ENCODE results near the gene RFLNA. TPM values are rescaled to one million over a fixed set of nuclear protein-coding genes. Genes with fewer than 3 reads are reported as not detected.

Gene RFLNA
- total RNA-seq, 1 donor from 2014 or later: 0.69 TPM

- DNase-seq (ENCODE audit: low read depth): no peak
- TF ChIP-seq CTCF (conservative IDR thresholded peaks at IDR 0.05; ENCODE audit: low read depth, low read length): no peak
- no peak overlapping the region for H3K4me3 ChIP-seq (ENCODE audit: low read depth, low read length)
Measured at GRCh38 chr12:124352839-124353238, 57.9 kb downstream of the RFLNA start.

- no peak for DNase-seq (ENCODE audit: low read depth)
- no peak overlapping the region for H3K4me3 ChIP-seq (ENCODE audit: low read depth, low read length)
- no peak for TF ChIP-seq CTCF (conservative IDR thresholded peaks at IDR 0.05; ENCODE audit: low read depth, low read length)
Measured at GRCh38 chr12:124354400-124354799, 59.5 kb downstream of the RFLNA start.

GRCh38 chr12:124356221-124356620 lies 61.3 kb downstream of the RFLNA start:
- DNase-seq (ENCODE audit: low read depth): no peak

GRCh38 chr12:124357616-124358015 lies 62.7 kb downstream of the RFLNA start:
- DNase-seq (ENCODE audit: low read depth): no peak
- H3K4me3 ChIP-seq (ENCODE audit: low read depth, low read length): no peak overlapping the region
- no peak for TF ChIP-seq CTCF (conservative IDR thresholded peaks at IDR 0.05; ENCODE audit: low read depth, low read length)

More at GRCh38 chr12:124356221-124356620, 61.3 kb downstream of the RFLNA start:
- TF ChIP-seq CTCF (conservative IDR thresholded peaks at IDR 0.05; ENCODE audit: low read depth, low read length): no peak
- no peak overlapping the region for H3K4me3 ChIP-seq (ENCODE audit: low read depth, low read length)

GRCh38 chr12:124358572-124358971 lies 63.7 kb downstream of the RFLNA start:
- H3K4me3 ChIP-seq (ENCODE audit: low read depth, low read length): no peak overlapping the region
- DNase-seq (ENCODE audit: low read depth): no peak
- TF ChIP-seq CTCF (conservative IDR thresholded peaks at IDR 0.05; ENCODE audit: low read depth, low read length): no peak

GRCh38 chr12:124359671-124360581 lies 65.0 kb downstream of the RFLNA start:
- DNase-seq (ENCODE audit: low read depth): no peak
- TF ChIP-seq CTCF (conservative IDR thresholded peaks at IDR 0.05; ENCODE audit: low read depth, low read length): no peak
- no peak overlapping the region for H3K4me3 ChIP-seq (ENCODE audit: low read depth, low read length)
